Measurements from ENCODE around the gene CCDC187.

DNA sequence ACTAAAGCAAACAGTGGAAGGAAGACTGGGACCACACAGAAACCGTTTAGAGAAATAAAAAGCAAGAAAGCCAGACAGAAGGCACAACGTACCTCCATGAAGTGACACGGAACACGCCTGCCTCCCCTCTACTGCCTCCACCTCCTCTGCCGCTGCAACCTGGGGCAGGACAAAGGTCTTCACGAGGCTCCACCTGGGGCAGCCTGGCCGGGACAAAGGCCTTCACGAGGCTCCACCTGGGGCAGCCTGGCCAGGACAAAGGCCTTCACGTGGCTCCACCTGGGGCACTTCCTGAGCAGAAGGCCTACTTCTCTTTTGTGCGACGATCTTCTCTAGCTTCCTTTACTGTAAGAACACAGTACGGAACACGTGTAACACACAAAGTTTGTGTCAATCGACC is 70.0 kb downstream of the CCDC187 start:
- TF ChIP-seq, protein P1, sequence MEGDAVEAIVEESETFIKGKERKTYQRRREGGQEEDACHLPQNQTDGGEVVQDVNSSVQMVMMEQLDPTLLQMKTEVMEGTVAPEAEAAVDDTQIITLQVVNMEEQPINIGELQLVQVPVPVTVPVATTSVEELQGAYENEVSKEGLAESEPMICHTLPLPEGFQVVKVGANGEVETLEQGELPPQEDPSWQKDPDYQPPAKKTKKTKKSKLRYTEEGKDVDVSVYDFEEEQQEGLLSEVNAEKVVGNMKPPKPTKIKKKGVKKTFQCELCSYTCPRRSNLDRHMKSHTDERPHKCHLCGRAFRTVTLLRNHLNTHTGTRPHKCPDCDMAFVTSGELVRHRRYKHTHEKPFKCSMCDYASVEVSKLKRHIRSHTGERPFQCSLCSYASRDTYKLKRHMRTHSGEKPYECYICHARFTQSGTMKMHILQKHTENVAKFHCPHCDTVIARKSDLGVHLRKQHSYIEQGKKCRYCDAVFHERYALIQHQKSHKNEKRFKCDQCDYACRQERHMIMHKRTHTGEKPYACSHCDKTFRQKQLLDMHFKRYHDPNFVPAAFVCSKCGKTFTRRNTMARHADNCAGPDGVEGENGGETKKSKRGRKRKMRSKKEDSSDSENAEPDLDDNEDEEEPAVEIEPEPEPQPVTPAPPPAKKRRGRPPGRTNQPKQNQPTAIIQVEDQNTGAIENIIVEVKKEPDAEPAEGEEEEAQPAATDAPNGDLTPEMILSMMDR (IDR thresholded peaks at IDR 0.05; ENCODE audit: low read depth, low read length, poor library complexity, severe bottlenecking), result no peak
- no peak for TF ChIP-seq EZH2phosphoT487 (IDR thresholded peaks at IDR 0.05; ENCODE audit: borderline replicate concordance, low read length)
